OCI-LY7 (cell line): ENCODE results near the gene TCF12. TPM values are rescaled to one million over a fixed set of nuclear protein-coding genes. Genes with fewer than 3 reads are reported as not detected.
A peak's percentile ranks its signal among the peaks of the same experiment; 100 is the strongest.

Experiments
- BruUV-seq: library from RNA; stranded (reverse); fragments of 400-500 nt; replicated peaks from 2 replicates; lab custom pipeline; 2021; lab: Mats Ljungman, UMichigan
- CTCF ChIA-PET: fragments of 300-600 bp; sonication (Branson Sonifier 250); formaldehyde crosslinking; loops from one replicate; lab custom pipeline; 2022; ENCODE audit warnings: antibody characterized with exemption; ENCODE audit not compliant: unreplicated experiment; lab: Charles Lee
- POLR2A ChIA-PET: fragments of 300-600 bp; sonication (Branson Sonifier 250); formaldehyde crosslinking; loops from one replicate; lab custom pipeline; 2022; ENCODE audit warnings: antibody characterized with exemption; lab: Charles Lee
- DNase-seq: peaks from one replicate; pipeline ENCODE4 v3.0.0-alpha.2; 2015; ENCODE audit warnings: low spot score
- H2AFZ ChIP-seq: fragments of 200-600 bp; sonication (generic), shearing (Covaris generic); 2 replicates; pipeline ENCODE4 v1.6.1; 2014; ENCODE audit warnings: mild to moderate bottlenecking, antibody characterized with exemption, low read length, moderate library complexity
- H3K27ac ChIP-seq: fragments of 200-600 bp; sonication (generic); 2 replicates; pipeline ENCODE4 v1.5.1; 2014; ENCODE audit warnings: mixed run types, low read depth, mild to moderate bottlenecking, moderate library complexity, low read length, inconsistent platforms; ENCODE audit not compliant: poor library complexity, severe bottlenecking
- H3K36me3 ChIP-seq: fragments of 200-600 bp; sonication (generic); 2 replicates; pipeline ENCODE4 v1.6.1; 2014; ENCODE audit warnings: mild to moderate bottlenecking, antibody characterized with exemption, low read length, moderate library complexity, mixed read lengths; ENCODE audit not compliant: insufficient read depth
- H3K4me1 ChIP-seq: fragments of 200-600 bp; sonication (generic); 2 replicates; pipeline ENCODE4 v1.5.1; 2014; ENCODE audit warnings: mild to moderate bottlenecking, low read length; ENCODE audit not compliant: insufficient read depth, poor library complexity, severe bottlenecking
- H3K4me2 ChIP-seq: fragments of 200-600 bp; sonication (generic); 2 replicates; pipeline ENCODE4 v1.6.1; 2014; ENCODE audit warnings: mild to moderate bottlenecking, low read length
- H3K4me3 ChIP-seq: fragments of 200-600 bp; sonication (generic); 2 replicates; pipeline ENCODE4 v1.5.1; 2014; ENCODE audit warnings: mild to moderate bottlenecking, low read depth, low read length; ENCODE audit not compliant: poor library complexity, severe bottlenecking
- H3K79me2 ChIP-seq: fragments of 200-600 bp; sonication (generic); 2 replicates; pipeline ENCODE4 v1.6.1; 2016; ENCODE audit warnings: low read depth, mild to moderate bottlenecking, low read length, moderate library complexity, mixed read lengths; ENCODE audit not compliant: insufficient read depth
- H3K9me2 ChIP-seq: fragments of 200-600 bp; sonication (generic); 2 replicates; pipeline ENCODE4 v1.6.1; 2016; ENCODE audit warnings: mild to moderate bottlenecking, low read length, mixed read lengths; ENCODE audit not compliant: insufficient read depth
- H3K9me3 ChIP-seq: fragments of 200-600 bp; sonication (generic); 2 replicates; pipeline ENCODE4 v1.6.1; 2014; ENCODE audit warnings: mild to moderate bottlenecking, mixed run types, low read length, mixed read lengths
- H4K20me1 ChIP-seq: fragments of 200-600 bp; sonication (generic); 2 replicates; pipeline ENCODE4 v1.6.1; 2014; ENCODE audit warnings: mild to moderate bottlenecking, antibody characterized with exemption, low read length, moderate library complexity, mixed read lengths; ENCODE audit not compliant: insufficient read depth
- EZH2phosphoT487 ChIP-seq: fragments of 200-600 bp; sonication (generic); IDR thresholded peaks from 2 replicates; pipeline ENCODE4 v1.6.1; 2018; ENCODE audit warnings: low read depth, borderline replicate concordance, mild to moderate bottlenecking, mixed run types, antibody characterized with exemption, low read length, moderate library complexity, mixed read lengths
- intact Hi-C: fragments of 100-400 bp; cut with micrococcal nuclease; formaldehyde crosslinking; loops from one replicate; pipeline ENCODE4 v1.10.0; 2022; ENCODE audit not compliant: unreplicated experiment
- total RNA-seq, 2 experiments: library from RNA; depleted of rRNA in 1 of 2; stranded (reverse); fragments of >200 nt in 1 of 2; shearing (Covaris generic) in 1 of 2; gene quantifications; 2 replicates each; pipeline ENCODE4 v1.2.3, GENCODE V29; 2014 to 2022
- TF ChIP-seq, protein P1 (sequence below): fragments of 200-600 bp; sonication (generic); conservative IDR thresholded peaks from 2 replicates; pipeline ENCODE4 v1.5.1; 2014; ENCODE audit warnings: mild to moderate bottlenecking, antibody characterized with exemption, low read length, moderate library complexity, mixed read lengths

The TCF12 gene
- total RNA-seq, 2 experiments from 2014 or later: 51.6 to 139 TPM

DNA sequence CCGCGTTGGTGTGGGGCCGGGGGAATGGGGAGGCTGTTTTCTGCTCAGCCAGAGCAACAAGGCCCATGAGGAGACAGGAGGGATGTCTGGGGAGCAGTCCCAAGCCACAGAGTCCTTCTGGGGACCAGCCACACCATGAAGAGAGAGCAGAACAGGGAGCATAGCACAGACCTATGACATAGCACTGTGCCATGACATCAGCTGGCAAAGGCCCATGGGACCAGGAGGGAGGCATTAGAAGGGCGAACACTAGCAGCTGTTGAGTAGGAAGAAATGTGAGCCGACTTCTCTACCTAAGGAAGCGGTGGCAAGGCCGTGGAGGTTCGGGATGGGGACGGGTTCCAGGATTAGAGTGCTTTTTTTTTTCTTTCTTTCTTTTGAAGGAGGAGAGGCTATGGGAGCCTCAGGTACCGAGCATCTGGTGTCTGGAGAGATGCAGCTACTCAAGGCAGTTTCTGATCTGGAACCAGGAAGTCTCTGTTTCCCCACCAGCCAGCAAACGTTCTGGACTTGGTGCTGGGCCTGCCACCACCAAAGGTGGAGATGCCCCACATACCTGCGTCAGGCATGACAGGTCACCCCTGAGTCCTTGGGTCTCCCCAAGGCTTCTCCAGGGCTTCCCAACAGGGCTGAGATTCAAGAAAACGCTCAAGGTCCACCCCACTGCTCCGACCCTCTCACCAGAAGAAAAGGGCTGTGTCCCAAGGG, 380.6 kb downstream of the TCF12 start:
- ChIA-PET CTCF (no interaction called here), POLR2A (no interaction called here)
- Histone ChIP-seq H3K9me3 (no peaks in the 10 kb centered on the region), H3K9me2 (no peaks in the 10 kb centered on the region), H3K4me2 (peak overlapping the region; percentile 70; the same call in 1 of the 2 replicates), H3K79me2 (no peaks in the 10 kb centered on the region), H3K4me3 (no peak overlapping the region), H2AFZ (no peak overlapping the region; the same call in 1 of the 2 replicates), H4K20me1 (no peaks in the 10 kb centered on the region), H3K27ac (no peak overlapping the region), H3K4me1 (peaks cover 30% of the 10 kb centered on the region), H3K36me3 (no peaks in the 10 kb centered on the region)
- intact Hi-C loops: no loop called here
- TF ChIP-seq, protein P1, sequence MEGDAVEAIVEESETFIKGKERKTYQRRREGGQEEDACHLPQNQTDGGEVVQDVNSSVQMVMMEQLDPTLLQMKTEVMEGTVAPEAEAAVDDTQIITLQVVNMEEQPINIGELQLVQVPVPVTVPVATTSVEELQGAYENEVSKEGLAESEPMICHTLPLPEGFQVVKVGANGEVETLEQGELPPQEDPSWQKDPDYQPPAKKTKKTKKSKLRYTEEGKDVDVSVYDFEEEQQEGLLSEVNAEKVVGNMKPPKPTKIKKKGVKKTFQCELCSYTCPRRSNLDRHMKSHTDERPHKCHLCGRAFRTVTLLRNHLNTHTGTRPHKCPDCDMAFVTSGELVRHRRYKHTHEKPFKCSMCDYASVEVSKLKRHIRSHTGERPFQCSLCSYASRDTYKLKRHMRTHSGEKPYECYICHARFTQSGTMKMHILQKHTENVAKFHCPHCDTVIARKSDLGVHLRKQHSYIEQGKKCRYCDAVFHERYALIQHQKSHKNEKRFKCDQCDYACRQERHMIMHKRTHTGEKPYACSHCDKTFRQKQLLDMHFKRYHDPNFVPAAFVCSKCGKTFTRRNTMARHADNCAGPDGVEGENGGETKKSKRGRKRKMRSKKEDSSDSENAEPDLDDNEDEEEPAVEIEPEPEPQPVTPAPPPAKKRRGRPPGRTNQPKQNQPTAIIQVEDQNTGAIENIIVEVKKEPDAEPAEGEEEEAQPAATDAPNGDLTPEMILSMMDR: no peak
- no peak for TF ChIP-seq EZH2phosphoT487
- no peak for DNase-seq
- BruUV-seq: no TSS peak

DNA sequence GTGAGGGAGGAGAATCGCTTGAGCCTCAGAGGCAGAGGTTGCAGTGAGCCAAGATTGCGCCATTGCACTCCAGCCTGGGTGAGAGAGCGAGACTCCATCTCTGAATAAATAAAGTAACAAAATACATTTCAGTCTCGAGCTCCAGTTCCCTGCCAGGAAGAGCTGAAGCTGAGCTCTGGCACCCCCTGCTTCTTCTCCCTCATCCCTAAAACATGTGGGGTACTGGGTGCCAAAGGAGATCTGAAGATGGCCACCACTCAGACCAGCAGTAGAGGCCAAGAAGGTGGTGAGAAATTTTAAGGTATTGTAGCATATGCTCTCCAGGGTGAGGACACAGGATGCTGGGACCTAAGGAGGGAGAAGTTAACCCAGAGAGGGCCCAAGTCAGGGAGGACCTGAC, 382.9 kb downstream of the TCF12 start:
- intact Hi-C loops: no loop called here

More for the DNA sequence above, 382.9 kb downstream of the TCF12 start:
- Histone ChIP-seq H3K4me2 (peak overlapping the region; percentile 60; the same call in 1 of the 2 replicates), H4K20me1 (no peaks in the 10 kb centered on the region), H3K9me3 (no peaks in the 10 kb centered on the region), H3K9me2 (no peaks in the 10 kb centered on the region), H3K4me3 (no peak overlapping the region), H3K36me3 (no peaks in the 10 kb centered on the region), H3K27ac (no peak overlapping the region), H3K79me2 (no peaks in the 10 kb centered on the region), H3K4me1 (peaks cover 34% of the 10 kb centered on the region), H2AFZ (no peak overlapping the region; the same call in 1 of the 2 replicates)
- ChIA-PET POLR2A (no interaction called here), CTCF (no interaction called here)
- DNase-seq: no peak
- no TSS peak for BruUV-seq
- TF ChIP-seq, protein P1: no peak
- no peak for TF ChIP-seq EZH2phosphoT487
